Measurements from ENCODE around the gene SERTAD2. TPM values are rescaled to one million over a fixed set of nuclear protein-coding genes. Genes with fewer than 3 reads are reported as not detected.
A peak's percentile ranks its signal among the peaks of the same experiment; 100 is the strongest.

The SERTAD2 gene
- total RNA-seq, 1 donor from 2014 or later, result 41.5 TPM

DNA sequence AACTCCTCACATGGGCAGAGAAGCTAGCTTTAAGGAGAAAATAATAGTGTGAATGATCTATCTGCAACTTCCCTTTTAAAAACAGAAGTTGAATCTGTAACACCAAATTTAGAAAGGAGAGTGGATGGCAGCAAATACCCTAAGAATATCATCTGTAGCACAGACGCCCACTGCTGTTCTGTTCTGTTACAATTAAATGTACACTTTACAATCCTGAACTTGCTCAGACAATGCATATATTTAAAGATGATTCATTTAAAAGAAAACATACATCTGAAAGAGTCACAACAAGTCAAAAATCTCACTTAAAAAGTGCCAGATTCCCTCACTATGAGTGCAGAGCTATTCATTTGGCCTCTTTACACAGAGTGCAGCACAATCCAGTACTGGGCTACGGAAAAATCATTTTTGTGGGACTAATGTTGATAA is 8.0 kb upstream of the SERTAD2 start:
- DNase-seq (ENCODE audit: low spot score in 2 of 2, unreplicated experiment in 2 of 2), result no peak
- Mint-ChIP-seq H3K9me3 (no peaks in the 10 kb centered on the region), H3K27me3 (ENCODE audit: low read depth) (no peaks in the 10 kb centered on the region), H3K36me3 (no peaks in the 10 kb centered on the region), H3K27ac (no peak overlapping the region), H3K4me3 (no peak overlapping the region), H3K4me1 (no peaks in the 10 kb centered on the region)
- TF ChIP-seq, protein P1, sequence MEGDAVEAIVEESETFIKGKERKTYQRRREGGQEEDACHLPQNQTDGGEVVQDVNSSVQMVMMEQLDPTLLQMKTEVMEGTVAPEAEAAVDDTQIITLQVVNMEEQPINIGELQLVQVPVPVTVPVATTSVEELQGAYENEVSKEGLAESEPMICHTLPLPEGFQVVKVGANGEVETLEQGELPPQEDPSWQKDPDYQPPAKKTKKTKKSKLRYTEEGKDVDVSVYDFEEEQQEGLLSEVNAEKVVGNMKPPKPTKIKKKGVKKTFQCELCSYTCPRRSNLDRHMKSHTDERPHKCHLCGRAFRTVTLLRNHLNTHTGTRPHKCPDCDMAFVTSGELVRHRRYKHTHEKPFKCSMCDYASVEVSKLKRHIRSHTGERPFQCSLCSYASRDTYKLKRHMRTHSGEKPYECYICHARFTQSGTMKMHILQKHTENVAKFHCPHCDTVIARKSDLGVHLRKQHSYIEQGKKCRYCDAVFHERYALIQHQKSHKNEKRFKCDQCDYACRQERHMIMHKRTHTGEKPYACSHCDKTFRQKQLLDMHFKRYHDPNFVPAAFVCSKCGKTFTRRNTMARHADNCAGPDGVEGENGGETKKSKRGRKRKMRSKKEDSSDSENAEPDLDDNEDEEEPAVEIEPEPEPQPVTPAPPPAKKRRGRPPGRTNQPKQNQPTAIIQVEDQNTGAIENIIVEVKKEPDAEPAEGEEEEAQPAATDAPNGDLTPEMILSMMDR (IDR thresholded peaks at IDR 0.05; ENCODE audit: unreplicated experiment), result no peak

GRCh38 chr2:64659252-64659651 is 5.5 kb upstream of the SERTAD2 start:
- Mint-ChIP-seq H3K36me3 (no peaks in the 10 kb centered on the region), H3K4me1 (peaks cover 16% of the 10 kb centered on the region), H3K27me3 (ENCODE audit: low read depth) (no peaks in the 10 kb centered on the region), H3K4me3 (no peak overlapping the region), H3K9me3 (no peaks in the 10 kb centered on the region), H3K27ac (no peak overlapping the region)
- TF ChIP-seq, protein P1 (IDR thresholded peaks at IDR 0.05; ENCODE audit: unreplicated experiment), result no peak
- DNase-seq (ENCODE audit: low spot score in 2 of 2, unreplicated experiment in 2 of 2), result no peak

- DNase-seq (ENCODE audit: low spot score in 2 of 2, unreplicated experiment in 2 of 2), result no peak
- no peaks in the 10 kb centered on the region for H3K27me3 Mint-ChIP-seq (ENCODE audit: low read depth)
- H3K36me3 Mint-ChIP-seq, result no peaks in the 10 kb centered on the region
- H3K4me3 Mint-ChIP-seq, result no peak overlapping the region
- H3K27ac Mint-ChIP-seq, result no peak overlapping the region
- H3K4me1 Mint-ChIP-seq, result peaks cover 16% of the 10 kb centered on the region
- no peaks in the 10 kb centered on the region for H3K9me3 Mint-ChIP-seq
- TF ChIP-seq, protein P1 (IDR thresholded peaks at IDR 0.05; ENCODE audit: unreplicated experiment), result no peak
Observed at GRCh38 chr2:64658269-64658668, 4.6 kb upstream of the SERTAD2 start.

- no peak overlapping the region for H3K27ac Mint-ChIP-seq
- H3K4me3 Mint-ChIP-seq, result no peak overlapping the region
- no peaks in the 10 kb centered on the region for H3K36me3 Mint-ChIP-seq
- no peaks in the 10 kb centered on the region for H3K9me3 Mint-ChIP-seq
- no peak for DNase-seq (ENCODE audit: low spot score in 2 of 2, unreplicated experiment in 2 of 2)
- peaks cover 18% of the 10 kb centered on the region for H3K4me1 Mint-ChIP-seq
- TF ChIP-seq, protein P1 (IDR thresholded peaks at IDR 0.05; ENCODE audit: unreplicated experiment), result no peak
- H3K27me3 Mint-ChIP-seq (ENCODE audit: low read depth), result no peaks in the 10 kb centered on the region
Observed at GRCh38 chr2:64657411-64657810, 3.7 kb upstream of the SERTAD2 start.

- DNase-seq (ENCODE audit: low spot score in 2 of 2, unreplicated experiment in 2 of 2), result no peak
- Mint-ChIP-seq H3K36me3 (no peaks in the 10 kb centered on the region), H3K27ac (no peak overlapping the region), H3K9me3 (no peaks in the 10 kb centered on the region), H3K27me3 (ENCODE audit: low read depth) (no peaks in the 10 kb centered on the region), H3K4me3 (no peak overlapping the region), H3K4me1 (peaks cover 29% of the 10 kb centered on the region)
- TF ChIP-seq, protein P1 (IDR thresholded peaks at IDR 0.05; ENCODE audit: unreplicated experiment), result no peak
Observed at GRCh38 chr2:64656379-64656778, 2.7 kb upstream of the SERTAD2 start.

GRCh38 chr2:64655873-64656272 is 2.2 kb upstream of the SERTAD2 start:
- H3K4me3 Mint-ChIP-seq, result peak overlapping the region; percentile 79
- H3K36me3 Mint-ChIP-seq, result no peaks in the 10 kb centered on the region
- H3K27me3 Mint-ChIP-seq (ENCODE audit: low read depth), result no peaks in the 10 kb centered on the region
- peaks cover 33% of the 10 kb centered on the region for H3K4me1 Mint-ChIP-seq
- no peaks in the 10 kb centered on the region for H3K9me3 Mint-ChIP-seq
- peak overlapping the region; percentile 97 for H3K27ac Mint-ChIP-seq
- TF ChIP-seq, protein P1 (IDR thresholded peaks at IDR 0.05; ENCODE audit: unreplicated experiment), result no peak
- no peak for DNase-seq (ENCODE audit: low spot score in 2 of 2, unreplicated experiment in 2 of 2)
